ENCODE results near the gene OSTC.

- TF ChIP-seq CTCF (IDR thresholded peaks at IDR 0.05; ENCODE audit: low read depth, low read length) (no peak), EZH2phosphoT487 (IDR thresholded peaks at IDR 0.05; ENCODE audit: low read depth) (no peak)
These were observed 64.5 kb downstream of the OSTC start for GRCh38 chr4:108714880-108715279.
